Panc1 (cell line): ENCODE data around the gene ALOX15B. TPM values are rescaled to one million over a fixed set of nuclear protein-coding genes. Genes with fewer than 3 reads are reported as not detected.

Experiments
- ATAC-seq: fragments of 200-7000 bp; cut with Tn5 transposase; 2 replicates; pipeline ENCODE4 v1.9.1; 2020; ENCODE audit warnings: mild to moderate bottlenecking, moderate library complexity
- BruUV-seq: library from RNA; stranded (reverse); fragments of 400-500 nt; replicated peaks from 2 replicates; lab custom pipeline; 2021; lab: Mats Ljungman, UMichigan
- CTCF ChIA-PET: fragments of 300-600 bp; sonication (Branson Sonifier 250); formaldehyde crosslinking; loops from one replicate; lab custom pipeline; 2022; ENCODE audit warnings: antibody characterized with exemption; lab: Charles Lee
- POLR2A ChIA-PET: fragments of 300-600 bp; sonication (Branson Sonifier 250); formaldehyde crosslinking; loops from one replicate; lab custom pipeline; 2022; ENCODE audit warnings: antibody characterized with exemption; lab: Charles Lee
- DNase-seq: peaks from one replicate; pipeline ENCODE4 v3.0.0-alpha.2; 2010; ENCODE audit warnings: low read depth, low spot score
- H3K27ac ChIP-seq: 2 replicates; pipeline ENCODE4 v1.5.1; 2011; ENCODE audit warnings: mild to moderate bottlenecking, low read length, inconsistent platforms
- H3K27me3 ChIP-seq: fragments of 200-500 bp; sonication (Bioruptor generic); 2 replicates; pipeline ENCODE4 v1.6.0; 2014; ENCODE audit warnings: low read length, inconsistent platforms; ENCODE audit not compliant: control insufficient read depth, insufficient read depth
- H3K36me3 ChIP-seq: fragments of 200-500 bp; sonication (Bioruptor generic); 2 replicates; pipeline ENCODE4 v1.5.1; 2014; ENCODE audit warnings: inconsistent platforms, mild to moderate bottlenecking, low read length, moderate library complexity; ENCODE audit not compliant: control insufficient read depth, insufficient read depth
- H3K4me1 ChIP-seq: 2 replicates; pipeline ENCODE4 v1.5.1; 2011; ENCODE audit warnings: inconsistent platforms, mild to moderate bottlenecking, low read length, moderate library complexity; ENCODE audit not compliant: control insufficient read depth, insufficient read depth
- H3K4me3 ChIP-seq, 2 experiments: 2 replicates each; pipeline ENCODE4 v1.5.1; 2011 to 2012; ENCODE audit warnings: low read depth in 2 of 2, low read length in 2 of 2, mild to moderate bottlenecking in 2 of 2, inconsistent platforms in 1 of 2, moderate library complexity in 1 of 2
- H3K9me3 ChIP-seq: fragments of 200-500 bp; sonication (Bioruptor generic); 2 replicates; pipeline ENCODE4 v1.5.1; 2014; ENCODE audit warnings: low read depth, mild to moderate bottlenecking, inconsistent platforms, low read length, moderate library complexity; ENCODE audit not compliant: control insufficient read depth, insufficient read depth
- POLR2AphosphoS5 ChIP-seq: IDR thresholded peaks from 2 replicates; pipeline ENCODE4 v1.6.1; 2012; ENCODE audit warnings: mild to moderate bottlenecking, low read depth, low read length, moderate library complexity
- SIN3A ChIP-seq: IDR thresholded peaks from 2 replicates; pipeline ENCODE4 v1.6.1; 2012; ENCODE audit warnings: low read depth, mild to moderate bottlenecking, low read length, moderate library complexity, borderline replicate concordance; ENCODE audit not compliant: insufficient read depth
- TCF7L2 ChIP-seq: IDR thresholded peaks from 2 replicates; pipeline ENCODE4 v1.6.1; 2011; ENCODE audit warnings: mild to moderate bottlenecking, low read depth, low read length, inconsistent platforms
- in situ Hi-C: cut with HindIII; loops from 2 replicates; pipeline ENCODE4 v1.10.0; 2016; ENCODE audit warnings: low sequenced_read_pairs, low pct_unique_long_range_greater_than_20kb
- intact Hi-C: fragments of 100-400 bp; cut with micrococcal nuclease; formaldehyde crosslinking; loops from one replicate; pipeline ENCODE4 v1.10.0; 2022; ENCODE audit not compliant: unreplicated experiment
- total RNA-seq: library from RNA; stranded (reverse); gene quantifications from one replicate; pipeline ENCODE4 v1.2.1, GENCODE V29; 2021; ENCODE audit not compliant: unreplicated experiment
- TF ChIP-seq, protein P1 (sequence below), 2 experiments: IDR thresholded peaks; 2 replicates each; pipeline ENCODE4 v1.6.1; 2011 to 2012; ENCODE audit warnings: low read depth in 2 of 2, control low read depth in 1 of 2, low read length in 1 of 2, mild to moderate bottlenecking in 1 of 2, moderate library complexity in 1 of 2; ENCODE audit not compliant: insufficient read depth in 1 of 2
- TF ChIP-seq, protein P2 (sequence below): fragments of 450-650 bp; IDR thresholded peaks from 2 replicates; pipeline ENCODE4 v1.5.1; 2017; ENCODE audit warnings: mild to moderate bottlenecking

ALOX15B gene
- total RNA-seq, 1 experiment from 2014 or later = not detected

DNA sequence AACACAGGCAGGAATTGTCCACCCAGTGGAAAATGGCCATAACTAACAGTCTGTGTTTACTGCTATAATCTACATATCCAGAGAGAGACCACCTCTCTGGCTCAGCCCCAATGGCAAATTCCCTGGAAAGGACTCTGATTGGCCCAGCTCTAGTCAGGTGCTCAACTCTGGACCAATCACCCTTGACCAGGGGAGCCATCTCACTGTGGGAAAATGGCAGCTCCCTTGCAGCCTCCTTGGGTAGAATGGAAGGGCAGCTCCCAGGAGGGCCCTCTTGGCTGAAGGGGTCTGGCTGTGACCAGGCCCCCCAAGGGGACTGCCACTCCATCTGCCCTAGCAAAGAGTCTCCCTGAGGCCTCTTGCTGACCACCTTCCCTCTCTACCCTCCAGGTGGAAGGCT is 3.1 kb downstream of the ALOX15B start:
- no peak overlapping the region for H3K27ac ChIP-seq
- POLR2A ChIA-PET = no interaction called here
- BruUV-seq = no TSS peak
- no peaks in the 10 kb centered on the region for H3K9me3 ChIP-seq
- DNase-seq (no peak), ATAC-seq (no peak)
- TF ChIP-seq POLR2AphosphoS5 (no peak), SIN3A (no peak), TCF7L2 (no peak)
- TF ChIP-seq, protein P1, sequence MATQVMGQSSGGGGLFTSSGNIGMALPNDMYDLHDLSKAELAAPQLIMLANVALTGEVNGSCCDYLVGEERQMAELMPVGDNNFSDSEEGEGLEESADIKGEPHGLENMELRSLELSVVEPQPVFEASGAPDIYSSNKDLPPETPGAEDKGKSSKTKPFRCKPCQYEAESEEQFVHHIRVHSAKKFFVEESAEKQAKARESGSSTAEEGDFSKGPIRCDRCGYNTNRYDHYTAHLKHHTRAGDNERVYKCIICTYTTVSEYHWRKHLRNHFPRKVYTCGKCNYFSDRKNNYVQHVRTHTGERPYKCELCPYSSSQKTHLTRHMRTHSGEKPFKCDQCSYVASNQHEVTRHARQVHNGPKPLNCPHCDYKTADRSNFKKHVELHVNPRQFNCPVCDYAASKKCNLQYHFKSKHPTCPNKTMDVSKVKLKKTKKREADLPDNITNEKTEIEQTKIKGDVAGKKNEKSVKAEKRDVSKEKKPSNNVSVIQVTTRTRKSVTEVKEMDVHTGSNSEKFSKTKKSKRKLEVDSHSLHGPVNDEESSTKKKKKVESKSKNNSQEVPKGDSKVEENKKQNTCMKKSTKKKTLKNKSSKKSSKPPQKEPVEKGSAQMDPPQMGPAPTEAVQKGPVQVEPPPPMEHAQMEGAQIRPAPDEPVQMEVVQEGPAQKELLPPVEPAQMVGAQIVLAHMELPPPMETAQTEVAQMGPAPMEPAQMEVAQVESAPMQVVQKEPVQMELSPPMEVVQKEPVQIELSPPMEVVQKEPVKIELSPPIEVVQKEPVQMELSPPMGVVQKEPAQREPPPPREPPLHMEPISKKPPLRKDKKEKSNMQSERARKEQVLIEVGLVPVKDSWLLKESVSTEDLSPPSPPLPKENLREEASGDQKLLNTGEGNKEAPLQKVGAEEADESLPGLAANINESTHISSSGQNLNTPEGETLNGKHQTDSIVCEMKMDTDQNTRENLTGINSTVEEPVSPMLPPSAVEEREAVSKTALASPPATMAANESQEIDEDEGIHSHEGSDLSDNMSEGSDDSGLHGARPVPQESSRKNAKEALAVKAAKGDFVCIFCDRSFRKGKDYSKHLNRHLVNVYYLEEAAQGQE (IDR thresholded peaks at IDR 0.05; ENCODE audit: insufficient read depth in 1 of 2, low read depth in 2 of 2, low read length in 1 of 2) = no peak
- TF ChIP-seq, protein P2, sequence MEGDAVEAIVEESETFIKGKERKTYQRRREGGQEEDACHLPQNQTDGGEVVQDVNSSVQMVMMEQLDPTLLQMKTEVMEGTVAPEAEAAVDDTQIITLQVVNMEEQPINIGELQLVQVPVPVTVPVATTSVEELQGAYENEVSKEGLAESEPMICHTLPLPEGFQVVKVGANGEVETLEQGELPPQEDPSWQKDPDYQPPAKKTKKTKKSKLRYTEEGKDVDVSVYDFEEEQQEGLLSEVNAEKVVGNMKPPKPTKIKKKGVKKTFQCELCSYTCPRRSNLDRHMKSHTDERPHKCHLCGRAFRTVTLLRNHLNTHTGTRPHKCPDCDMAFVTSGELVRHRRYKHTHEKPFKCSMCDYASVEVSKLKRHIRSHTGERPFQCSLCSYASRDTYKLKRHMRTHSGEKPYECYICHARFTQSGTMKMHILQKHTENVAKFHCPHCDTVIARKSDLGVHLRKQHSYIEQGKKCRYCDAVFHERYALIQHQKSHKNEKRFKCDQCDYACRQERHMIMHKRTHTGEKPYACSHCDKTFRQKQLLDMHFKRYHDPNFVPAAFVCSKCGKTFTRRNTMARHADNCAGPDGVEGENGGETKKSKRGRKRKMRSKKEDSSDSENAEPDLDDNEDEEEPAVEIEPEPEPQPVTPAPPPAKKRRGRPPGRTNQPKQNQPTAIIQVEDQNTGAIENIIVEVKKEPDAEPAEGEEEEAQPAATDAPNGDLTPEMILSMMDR = no peak
- H3K36me3 ChIP-seq = no peaks in the 10 kb centered on the region
- H3K4me3 ChIP-seq = no peak overlapping the region
- CTCF ChIA-PET = interaction anchor here (0.9 to 1.5 kb wide), 3 partner anchors 25 to 129 kb away, joined by 3 to 4 read pairs (median 4); no protein-coding TSS in a partner anchor
- no peaks in the 10 kb centered on the region for H3K27me3 ChIP-seq
- in situ Hi-C loops = no loop called here
- H3K4me1 ChIP-seq = no peaks in the 10 kb centered on the region
- intact Hi-C loops = no loop called here

DNA sequence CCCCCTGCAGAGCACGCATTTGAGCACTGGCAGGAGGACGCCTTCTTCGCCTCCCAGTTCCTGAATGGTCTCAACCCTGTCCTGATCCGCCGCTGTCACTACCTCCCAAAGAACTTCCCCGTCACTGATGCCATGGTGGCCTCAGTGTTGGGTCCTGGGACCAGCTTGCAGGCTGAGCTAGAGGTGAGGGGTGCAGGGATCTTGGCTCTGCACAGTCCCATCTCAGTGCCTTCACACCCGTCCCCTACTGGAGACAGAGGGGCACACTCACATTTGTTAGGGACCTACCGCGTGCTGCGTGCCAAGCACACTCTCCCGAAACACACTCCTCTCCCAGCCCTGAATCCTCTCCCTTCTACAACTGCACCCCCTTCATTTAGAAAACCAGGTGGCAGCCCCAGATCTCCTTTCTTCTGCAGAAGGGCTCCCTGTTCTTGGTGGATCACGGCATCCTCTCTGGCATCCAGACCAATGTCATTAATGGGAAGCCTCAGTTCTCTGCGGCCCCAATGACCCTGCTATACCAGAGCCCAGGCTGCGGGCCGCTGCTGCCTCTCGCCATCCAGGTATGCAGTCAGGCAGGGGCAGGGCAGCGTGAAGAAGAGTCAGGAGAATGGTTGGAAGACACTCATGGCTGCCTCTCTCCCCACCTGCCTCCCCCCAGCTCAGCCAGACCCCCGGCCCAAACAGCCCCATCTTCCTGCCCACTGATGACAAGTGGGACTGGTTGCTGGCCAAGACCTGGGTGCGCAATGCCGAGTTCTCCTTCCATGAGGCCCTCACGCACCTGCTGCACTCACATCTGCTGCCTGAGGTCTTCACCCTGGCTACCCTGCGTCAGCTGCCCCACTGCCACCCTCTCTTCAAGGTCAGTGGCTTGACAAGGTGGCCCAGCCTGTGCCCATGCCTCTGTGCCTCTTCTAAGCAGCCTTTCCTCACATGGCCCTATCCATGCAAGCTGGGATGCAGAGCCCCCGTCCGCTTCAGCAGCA is 6.3 kb downstream of the ALOX15B start:
- ChIA-PET CTCF (no interaction called here), POLR2A (no interaction called here)
- DNase-seq (no peak), ATAC-seq (no peak)
- no peak overlapping the region for H3K27ac ChIP-seq
- TF ChIP-seq SIN3A (no peak), TCF7L2 (no peak), POLR2AphosphoS5 (no peak)
- TF ChIP-seq, protein P2 = no peak
- TF ChIP-seq, protein P1 (IDR thresholded peaks at IDR 0.05; ENCODE audit: insufficient read depth in 1 of 2, low read depth in 2 of 2, low read length in 1 of 2) = no peak
- H3K9me3 ChIP-seq = no peaks in the 10 kb centered on the region
- no peaks in the 10 kb centered on the region for H3K4me1 ChIP-seq
- intact Hi-C loops (no loop called here), in situ Hi-C loops (no loop called here)
- no peak overlapping the region for H3K4me3 ChIP-seq
- BruUV-seq = no TSS peak
- no peaks in the 10 kb centered on the region for H3K27me3 ChIP-seq
- no peaks in the 10 kb centered on the region for H3K36me3 ChIP-seq
